Measurements from ENCODE around the gene ACTL10.

Gene ACTL10

DNA sequence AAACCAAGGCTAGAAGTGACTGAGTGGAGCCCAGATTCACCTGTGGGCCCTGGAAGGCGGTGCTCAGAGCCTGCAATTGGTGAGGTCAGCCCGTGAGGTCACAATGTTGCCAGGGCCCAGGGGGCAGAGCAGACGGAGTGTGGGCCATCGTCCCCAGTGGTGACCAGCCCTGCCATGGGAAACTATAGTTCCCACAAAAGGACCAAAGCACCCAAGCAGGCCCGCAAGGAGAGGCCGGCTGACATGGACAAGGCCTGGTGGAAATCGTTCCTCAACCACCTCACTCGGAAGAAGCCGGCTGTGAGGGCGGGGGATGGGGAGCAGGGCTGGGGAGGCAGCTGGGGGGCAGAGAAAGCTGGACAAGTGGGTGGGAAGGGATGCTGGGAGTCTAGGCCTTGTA lies 4.6 kb upstream of the ACTL10 start, which contains the start of gene C20orf144:
TSS of gene C20orf144 (plus strand) at position 156 of the 400 bp plus-strand sequence. CDS start at position 175, 19 bp downstream.
- no CpG with 5 or more reads among the region's 10 CpGs for WGBS (ENCODE audit: extremely low coverage, insufficient coverage, insufficient read length)
- peaks cover 35 to 39% of the 10 kb centered on the region in 2 experiments for H3K36me3 ChIP-seq (ENCODE audit: control insufficient read depth in 1 of 2, insufficient read depth in 2 of 2, low read length in 2 of 2)
- peak within 1 kb of the TSS; percentile 91 for H3K4me3 ChIP-seq (ENCODE audit: low read depth, low read length)
- no peak within 1 kb of the TSS for H2BK5ac ChIP-seq (ENCODE audit: low read depth, low read length, poor library complexity)
- no peak for DNase-seq
- H4K8ac ChIP-seq (ENCODE audit: low read depth, low read length) = peak within 1 kb of the TSS; percentile 99
- H3K27ac ChIP-seq (ENCODE audit: low read depth, low read length) = peak within 1 kb of the TSS; percentile 84
- H3K9me3 ChIP-seq (ENCODE audit: insufficient read depth, low read depth, low read length) = peaks cover 2% of the 10 kb centered on the region
- H3K4me1 ChIP-seq (ENCODE audit: control insufficient read depth in 1 of 2, insufficient read depth in 2 of 2, low read length in 2 of 2) = peaks cover 9 to 11% of the 10 kb centered on the region in 2 experiments
- H3K23ac ChIP-seq (ENCODE audit: low read length) = no peak within 1 kb of the TSS
- H3K4me2 ChIP-seq (ENCODE audit: low read length) = peak within 1 kb of the TSS; percentile 90
- H3K14ac ChIP-seq (ENCODE audit: low read length) = peak within 1 kb of the TSS; percentile 99
- peaks cover 10% of the 10 kb centered on the region for H3K79me1 ChIP-seq (ENCODE audit: low read length)
- no peak within 1 kb of the TSS for H2BK12ac ChIP-seq (ENCODE audit: low read length)
- no peak within 1 kb of the TSS for H2BK120ac ChIP-seq (ENCODE audit: insufficient read depth, low read length, poor library complexity)
- H3K9ac ChIP-seq (ENCODE audit: low read length) = no peak within 1 kb of the TSS
- H2AK5ac ChIP-seq (ENCODE audit: low read length) = no peak within 1 kb of the TSS
- peak within 1 kb of the TSS; percentile 98 for H2AFZ ChIP-seq (ENCODE audit: insufficient read depth, low read length, poor library complexity)
- H4K91ac ChIP-seq (ENCODE audit: low read depth, low read length) = peak within 1 kb of the TSS; percentile 94
- H3K18ac ChIP-seq (ENCODE audit: low read length) = peak within 1 kb of the TSS; percentile 62
- peaks cover 7% of the 10 kb centered on the region for H3K79me2 ChIP-seq (ENCODE audit: control insufficient read depth, insufficient read depth, low read length, poor library complexity)
- no peak within 1 kb of the TSS for H3K4ac ChIP-seq (ENCODE audit: low read depth, low read length)
- peak within 1 kb of the TSS; percentile 99 for H4K12ac ChIP-seq (ENCODE audit: low read depth, low read length)
- no peaks in the 10 kb centered on the region for H3K27me3 ChIP-seq (ENCODE audit: insufficient read depth, low read length)

- H3K4ac ChIP-seq (ENCODE audit: low read depth, low read length) = peak overlapping the region; percentile 86
- peak overlapping the region; percentile 90 for H3K4me2 ChIP-seq (ENCODE audit: low read length)
- peak overlapping the region; percentile 87 for H3K18ac ChIP-seq (ENCODE audit: low read length)
- H4K8ac ChIP-seq (ENCODE audit: low read depth, low read length) = peak overlapping the region; percentile 99
- H3K79me2 ChIP-seq (ENCODE audit: control insufficient read depth, insufficient read depth, low read length, poor library complexity) = peaks cover 7% of the 10 kb centered on the region
- H3K27ac ChIP-seq (ENCODE audit: low read depth, low read length) = peak overlapping the region; percentile 84
- H3K79me1 ChIP-seq (ENCODE audit: low read length) = peaks cover 10% of the 10 kb centered on the region
- H4K91ac ChIP-seq (ENCODE audit: low read depth, low read length) = peak overlapping the region; percentile 97
- peak overlapping the region; percentile 78 for H2AK5ac ChIP-seq (ENCODE audit: low read length)
- H3K14ac ChIP-seq (ENCODE audit: low read length) = peak overlapping the region; percentile 99
- H3K36me3 ChIP-seq (ENCODE audit: control insufficient read depth in 1 of 2, insufficient read depth in 2 of 2, low read length in 2 of 2) = peaks cover 35 to 38% of the 10 kb centered on the region in 2 experiments
- peaks cover 11 to 12% of the 10 kb centered on the region in 2 experiments for H3K4me1 ChIP-seq (ENCODE audit: control insufficient read depth in 1 of 2, insufficient read depth in 2 of 2, low read length in 2 of 2)
- peak overlapping the region; percentile 98 for H2AFZ ChIP-seq (ENCODE audit: insufficient read depth, low read length, poor library complexity)
- H3K23ac ChIP-seq (ENCODE audit: low read length) = no peak overlapping the region
- H2BK12ac ChIP-seq (ENCODE audit: low read length) = peak overlapping the region; percentile 78
- peak overlapping the region; percentile 83 for H2BK5ac ChIP-seq (ENCODE audit: low read depth, low read length, poor library complexity)
- peak overlapping the region; percentile 85 for H2BK120ac ChIP-seq (ENCODE audit: insufficient read depth, low read length, poor library complexity)
- DNase-seq = peak; percentile 71 to 84
- H3K4me3 ChIP-seq (ENCODE audit: low read depth, low read length) = peak overlapping the region; percentile 91
- peaks cover 2% of the 10 kb centered on the region for H3K9me3 ChIP-seq (ENCODE audit: insufficient read depth, low read depth, low read length)
- H3K9ac ChIP-seq (ENCODE audit: low read length) = peak overlapping the region; percentile 83
- no peaks in the 10 kb centered on the region for H3K27me3 ChIP-seq (ENCODE audit: insufficient read depth, low read length)
- WGBS (ENCODE audit: extremely low coverage, insufficient coverage, insufficient read length) = no CpG with 5 or more reads among the region's 84 CpGs
- peak overlapping the region; percentile 99 for H4K12ac ChIP-seq (ENCODE audit: low read depth, low read length)
These were observed 3.3 kb upstream of the ACTL10 start for GRCh38 chr20:33663161-33664084.

DNA sequence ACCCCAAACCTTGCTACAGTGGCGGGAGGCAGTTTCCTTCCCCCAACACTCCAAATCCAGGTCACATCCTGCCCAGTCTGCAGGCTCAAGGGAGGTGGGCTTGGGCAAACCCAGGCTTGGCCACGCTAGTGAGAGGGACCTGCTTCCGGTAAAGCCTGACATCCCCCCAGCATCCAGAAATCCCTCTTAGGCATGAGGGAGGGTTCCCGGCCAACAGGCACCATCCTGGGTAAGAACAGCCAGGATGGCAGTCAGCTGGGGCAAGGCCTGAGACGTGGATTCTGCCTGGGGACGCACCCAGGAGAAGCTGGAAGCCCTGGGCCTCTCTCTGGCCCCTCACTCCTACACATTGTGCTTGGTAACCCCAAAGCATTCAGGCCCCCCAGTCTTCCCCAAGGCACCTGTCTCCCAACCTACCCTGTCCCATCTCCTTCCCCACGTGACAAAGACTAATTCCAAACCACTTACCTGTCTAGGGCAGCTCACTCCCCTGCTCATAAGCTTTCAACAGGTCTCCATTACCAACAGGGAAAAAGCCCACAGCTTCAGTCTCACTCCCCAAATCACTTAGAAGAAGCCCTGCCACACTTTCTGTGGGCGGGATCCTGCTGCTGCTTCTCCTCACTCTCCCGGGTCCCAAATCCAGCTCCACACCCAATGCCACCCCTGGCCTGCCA lies 2.5 kb upstream of the ACTL10 start:
- Histone ChIP-seq H3K79me1 (ENCODE audit: low read length) (peaks cover 10% of the 10 kb centered on the region), H2BK120ac (ENCODE audit: insufficient read depth, low read length, poor library complexity) (peak overlapping the region; percentile 85), H2BK12ac (ENCODE audit: low read length) (peak overlapping the region; percentile 11), H4K12ac (ENCODE audit: low read depth, low read length) (peak overlapping the region; percentile 95), H3K27ac (ENCODE audit: low read depth, low read length) (peak overlapping the region; percentile 53), H3K14ac (ENCODE audit: low read length) (peak overlapping the region; percentile 94), H3K36me3 (ENCODE audit: control insufficient read depth in 1 of 2, insufficient read depth in 2 of 2, low read length in 2 of 2) (peaks cover 35 to 36% of the 10 kb centered on the region in 2 experiments), H4K91ac (ENCODE audit: low read depth, low read length) (peak overlapping the region; percentile 97), H2BK5ac (ENCODE audit: low read depth, low read length, poor library complexity) (peak overlapping the region; percentile 75), H3K4me2 (ENCODE audit: low read length) (peak overlapping the region; percentile 90), H3K4me1 (ENCODE audit: control insufficient read depth in 1 of 2, insufficient read depth in 2 of 2, low read length in 2 of 2) (peaks cover 11 to 12% of the 10 kb centered on the region in 2 experiments), H3K9ac (ENCODE audit: low read length) (peak overlapping the region; percentile 83), H3K23ac (ENCODE audit: low read length) (no peak overlapping the region), H2AK5ac (ENCODE audit: low read length) (peak overlapping the region; percentile 16), H3K27me3 (ENCODE audit: insufficient read depth, low read length) (no peaks in the 10 kb centered on the region), H2AFZ (ENCODE audit: insufficient read depth, low read length, poor library complexity) (peak overlapping the region; percentile 87), H3K9me3 (ENCODE audit: insufficient read depth, low read depth, low read length) (no peaks in the 10 kb centered on the region), H4K8ac (ENCODE audit: low read depth, low read length) (peak overlapping the region; percentile 99), H3K4ac (ENCODE audit: low read depth, low read length) (peak overlapping the region; percentile 71), H3K4me3 (ENCODE audit: low read depth, low read length) (peak overlapping the region; percentile 91), H3K79me2 (ENCODE audit: control insufficient read depth, insufficient read depth, low read length, poor library complexity) (peaks cover 7% of the 10 kb centered on the region), H3K18ac (ENCODE audit: low read length) (peak overlapping the region; percentile 87)
- WGBS (ENCODE audit: extremely low coverage, insufficient coverage, insufficient read length) = no CpG with 5 or more reads among the region's 9 CpGs
- DNase-seq = no peak

DNA sequence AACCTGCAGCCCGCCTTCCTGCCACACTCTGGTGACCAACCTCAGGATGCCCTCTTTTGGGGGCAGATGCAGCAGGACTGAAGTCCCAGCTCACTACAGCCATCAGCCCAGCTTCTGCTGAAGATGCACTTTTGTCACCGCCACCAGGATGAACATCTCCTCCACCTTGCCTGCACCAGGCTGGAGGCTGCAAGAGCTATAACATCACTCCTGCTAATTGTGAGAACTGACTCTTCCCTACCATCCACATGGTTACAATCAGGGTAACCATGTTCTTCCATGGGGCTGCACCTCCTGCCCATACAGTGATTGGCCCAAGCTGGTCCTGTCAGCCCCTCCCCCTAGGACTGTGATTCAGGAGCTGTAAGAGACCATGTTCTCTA lies 2.0 kb upstream of the ACTL10 start:
- Histone ChIP-seq H3K27me3 (ENCODE audit: insufficient read depth, low read length) (no peaks in the 10 kb centered on the region), H2AK5ac (ENCODE audit: low read length) (no peak overlapping the region), H4K91ac (ENCODE audit: low read depth, low read length) (no peak overlapping the region), H2AFZ (ENCODE audit: insufficient read depth, low read length, poor library complexity) (no peak overlapping the region), H3K9ac (ENCODE audit: low read length) (no peak overlapping the region), H3K4me3 (ENCODE audit: low read depth, low read length) (no peak overlapping the region), H2BK120ac (ENCODE audit: insufficient read depth, low read length, poor library complexity) (no peak overlapping the region), H3K18ac (ENCODE audit: low read length) (no peak overlapping the region), H3K23ac (ENCODE audit: low read length) (no peak overlapping the region), H4K8ac (ENCODE audit: low read depth, low read length) (no peak overlapping the region), H3K4me2 (ENCODE audit: low read length) (no peak overlapping the region), H3K79me2 (ENCODE audit: control insufficient read depth, insufficient read depth, low read length, poor library complexity) (peaks cover 7% of the 10 kb centered on the region), H3K4ac (ENCODE audit: low read depth, low read length) (no peak overlapping the region), H2BK12ac (ENCODE audit: low read length) (no peak overlapping the region), H3K9me3 (ENCODE audit: insufficient read depth, low read depth, low read length) (no peaks in the 10 kb centered on the region), H2BK5ac (ENCODE audit: low read depth, low read length, poor library complexity) (no peak overlapping the region), H3K4me1 (ENCODE audit: control insufficient read depth in 1 of 2, insufficient read depth in 2 of 2, low read length in 2 of 2) (peaks cover 11 to 12% of the 10 kb centered on the region in 2 experiments), H3K14ac (ENCODE audit: low read length) (no peak overlapping the region), H4K12ac (ENCODE audit: low read depth, low read length) (no peak overlapping the region), H3K27ac (ENCODE audit: low read depth, low read length) (no peak overlapping the region), H3K79me1 (ENCODE audit: low read length) (peaks cover 10% of the 10 kb centered on the region), H3K36me3 (ENCODE audit: control insufficient read depth in 1 of 2, insufficient read depth in 2 of 2, low read length in 2 of 2) (peaks cover 35 to 36% of the 10 kb centered on the region in 2 experiments)
- no peak for DNase-seq
- WGBS (ENCODE audit: extremely low coverage, insufficient coverage, insufficient read length) = no CpG with 5 or more reads among the region's 2 CpGs
